Stimulated activated CD4-positive, alpha-beta T cell treated with anti-CD3 and anti-CD28 coated beads, Interleukin-4, amount 100 ng/mL, for 48 hours (primary cell): Measurements from ENCODE around the gene BRSK2.
A peak's percentile ranks its signal among the peaks of the same experiment; 100 is the strongest.

ENCODE experiments used
- DNase-seq, 2 donors: peaks; one replicate each; pipeline ENCODE4 v3.0.0-alpha.2; 2020; ENCODE audit warnings: low read depth in 2 of 2

Gene BRSK2

GRCh38 chr11:1375955-1376258 is 13.8 kb upstream of the BRSK2 start:
- DNase-seq: no peak

- no peak for DNase-seq
These were observed 12.4 kb upstream of the BRSK2 start for GRCh38 chr11:1377231-1377780.

- DNase-seq: no peak
These were observed 7.8 kb upstream of the BRSK2 start for GRCh38 chr11:1381793-1382425.

GRCh38 chr11:1382429-1382828 is 7.3 kb upstream of the BRSK2 start:
- DNase-seq: no peak

GRCh38 chr11:1382831-1383607 is 6.7 kb upstream of the BRSK2 start:
- DNase-seq: peak; percentile 74 to 81

- DNase-seq: peak in 1 of 2 donors; percentile 23
These were observed 5.3 kb upstream of the BRSK2 start for GRCh38 chr11:1384199-1384970.

- DNase-seq: no peak
These were observed 2.2 kb upstream of the BRSK2 start for GRCh38 chr11:1387521-1387920.

GRCh38 chr11:1387961-1388762 is 1.6 kb upstream of the BRSK2 start:
- no peak for DNase-seq

- DNase-seq: no peak
These were observed 1.0 kb upstream of the BRSK2 start for GRCh38 chr11:1388763-1389102.

- DNase-seq: peak; percentile 96 to 97
These were observed 417 bp upstream of the BRSK2 start for GRCh38 chr11:1389103-1389931.

DNA sequence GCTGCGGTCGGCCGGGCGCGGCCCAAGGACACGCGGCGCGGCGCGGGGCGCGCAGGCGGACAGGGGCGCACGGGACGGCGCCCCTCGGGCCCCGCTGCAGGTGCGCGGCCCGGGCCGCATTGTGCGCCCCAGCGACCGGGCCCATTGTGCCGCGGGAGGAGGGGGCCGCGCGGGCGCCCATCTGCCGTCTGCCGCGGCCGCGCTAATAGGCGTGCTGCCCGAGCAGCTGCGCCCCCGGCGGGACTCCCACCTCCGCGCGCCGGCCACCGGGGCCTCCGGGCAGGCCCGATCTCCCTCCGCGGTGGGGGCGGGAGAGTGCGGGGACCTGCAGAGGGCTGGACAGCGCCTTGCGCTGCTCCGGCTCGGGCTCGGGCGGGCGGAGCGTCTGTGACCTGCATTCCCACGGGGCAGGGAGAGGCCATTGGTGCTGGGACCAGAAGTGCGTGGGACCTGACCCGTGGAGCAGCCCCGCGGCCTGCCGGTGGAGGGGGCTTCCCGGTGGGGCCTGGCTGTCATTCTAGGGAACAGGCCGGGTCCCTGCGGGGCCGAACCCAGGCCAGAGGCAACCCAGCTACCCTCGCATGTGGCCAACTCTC is 933 bp downstream of the BRSK2 start:
- DNase-seq: no peak

- DNase-seq: no peak
These were observed 1.7 kb downstream of the BRSK2 start for GRCh38 chr11:1391165-1392075.

- no peak for DNase-seq
These were observed 2.4 kb downstream of the BRSK2 start for GRCh38 chr11:1392111-1392510.

- DNase-seq: no peak
These were observed 2.8 kb downstream of the BRSK2 start for GRCh38 chr11:1392561-1392960.

- DNase-seq: no peak
These were observed 3.4 kb downstream of the BRSK2 start for GRCh38 chr11:1393038-1393710.

GRCh38 chr11:1394936-1395772 is 5.4 kb downstream of the BRSK2 start:
- DNase-seq: no peak

DNA sequence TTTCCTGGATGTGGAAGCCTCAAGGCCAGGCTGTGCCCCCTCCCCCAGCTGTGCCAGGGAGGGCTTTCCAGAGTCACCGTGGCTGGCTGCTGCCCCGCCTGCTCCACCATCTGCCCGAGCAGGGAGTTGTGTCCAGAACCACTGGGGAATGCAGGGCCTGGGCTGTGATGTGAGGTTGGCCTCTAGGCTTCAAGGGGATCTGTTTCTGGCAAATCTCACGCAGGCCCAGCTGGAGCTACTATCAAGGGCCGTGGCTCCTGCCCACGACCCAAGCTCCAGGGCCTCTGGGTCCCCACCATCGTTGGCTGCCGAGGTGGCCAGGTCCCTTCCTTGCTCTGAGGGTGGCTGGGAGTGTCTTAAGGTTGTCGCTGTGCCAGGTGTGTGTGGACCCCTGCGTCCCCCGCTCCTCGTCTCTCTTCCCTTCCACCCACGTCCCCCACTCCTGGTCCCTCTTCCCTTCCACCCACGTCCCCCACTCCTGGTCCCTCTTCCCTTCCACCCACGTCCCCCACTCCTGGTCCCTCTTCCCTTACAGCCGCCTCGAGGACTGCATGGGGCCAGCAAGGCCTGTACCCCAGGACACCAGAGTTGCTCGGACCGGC is 6.1 kb downstream of the BRSK2 start:
- no peak for DNase-seq
